ENCODE data around the gene OPCML.

DNA sequence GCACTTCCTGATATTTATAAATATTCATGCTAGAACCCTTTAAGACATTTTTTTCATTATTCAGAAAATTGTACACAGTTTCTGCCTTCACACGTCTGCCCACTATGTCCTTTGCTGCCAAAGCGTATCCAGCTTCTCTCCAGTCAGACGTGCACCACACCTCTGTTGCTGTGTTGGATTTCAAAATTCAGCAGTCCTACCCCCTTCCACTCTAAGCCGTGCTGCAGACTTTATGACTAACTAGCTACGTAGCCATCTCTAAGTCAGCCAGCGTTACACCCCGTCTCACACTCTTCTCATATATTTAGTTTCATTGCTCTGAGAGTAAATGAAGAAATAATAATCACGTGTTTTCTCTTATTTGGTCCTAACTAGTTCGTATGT, 28.2 kb upstream of the OPCML start:
- TF ChIP-seq, protein P1, sequence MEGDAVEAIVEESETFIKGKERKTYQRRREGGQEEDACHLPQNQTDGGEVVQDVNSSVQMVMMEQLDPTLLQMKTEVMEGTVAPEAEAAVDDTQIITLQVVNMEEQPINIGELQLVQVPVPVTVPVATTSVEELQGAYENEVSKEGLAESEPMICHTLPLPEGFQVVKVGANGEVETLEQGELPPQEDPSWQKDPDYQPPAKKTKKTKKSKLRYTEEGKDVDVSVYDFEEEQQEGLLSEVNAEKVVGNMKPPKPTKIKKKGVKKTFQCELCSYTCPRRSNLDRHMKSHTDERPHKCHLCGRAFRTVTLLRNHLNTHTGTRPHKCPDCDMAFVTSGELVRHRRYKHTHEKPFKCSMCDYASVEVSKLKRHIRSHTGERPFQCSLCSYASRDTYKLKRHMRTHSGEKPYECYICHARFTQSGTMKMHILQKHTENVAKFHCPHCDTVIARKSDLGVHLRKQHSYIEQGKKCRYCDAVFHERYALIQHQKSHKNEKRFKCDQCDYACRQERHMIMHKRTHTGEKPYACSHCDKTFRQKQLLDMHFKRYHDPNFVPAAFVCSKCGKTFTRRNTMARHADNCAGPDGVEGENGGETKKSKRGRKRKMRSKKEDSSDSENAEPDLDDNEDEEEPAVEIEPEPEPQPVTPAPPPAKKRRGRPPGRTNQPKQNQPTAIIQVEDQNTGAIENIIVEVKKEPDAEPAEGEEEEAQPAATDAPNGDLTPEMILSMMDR (IDR thresholded peaks at IDR 0.05) = no peak
- no peak for TF ChIP-seq EP300 (IDR thresholded peaks at IDR 0.05)
- TF ChIP-seq POLR2AphosphoS5 (IDR thresholded peaks at IDR 0.05) = no peak

Measured in esophagus muscularis mucosa (tissue), 4 donors.